Right atrium auricular region (tissue), 2 donors: ENCODE measurements around the gene TTC21A. TPM values are rescaled to one million over a fixed set of nuclear protein-coding genes. Genes with fewer than 3 reads are reported as not detected.

ENCODE experiments used
- DNase-seq: peaks from one replicate; pipeline ENCODE4 v3.0.0-alpha.2; 2019; ENCODE audit warnings: low spot score
- H3K27ac ChIP-seq, 2 donors: fragments of 200-600 bp; sonication (generic); 1 replicate in 1 of 2; 2 replicates in 1 of 2; pipeline ENCODE4 v1.5.1; 2016 to 2019
- H3K27me3 ChIP-seq, 2 donors: fragments of 200-600 bp; sonication (generic); one replicate each; pipeline versions ENCODE4 v1.5.1 to v1.6.0; 2017 to 2019
- H3K36me3 ChIP-seq: fragments of 200-600 bp; sonication (generic); one replicate; pipeline ENCODE4 v1.5.1; 2016
- H3K4me1 ChIP-seq, 2 donors: fragments of 200-600 bp; sonication (generic); one replicate each; pipeline versions ENCODE4 v1.5.1 to v1.6.0; 2017 to 2019
- H3K4me3 ChIP-seq, 2 donors: fragments of 200-600 bp; sonication (generic); 1 replicate in 1 of 2; 2 replicates in 1 of 2; pipeline ENCODE4 v1.5.1; 2017 to 2019; ENCODE audit warnings: mild to moderate bottlenecking in 1 of 2, moderate library complexity in 1 of 2
- H3K9me3 ChIP-seq, 2 donors: fragments of 200-600 bp; sonication (generic); one replicate each; pipeline ENCODE4 v1.5.1; 2019
- CTCF ChIP-seq, 2 donors: fragments of 200-600 bp; sonication (generic); IDR thresholded peaks; one replicate each; pipeline ENCODE4 v1.5.1; 2019; ENCODE audit warnings: antibody characterized with exemption in 2 of 2
- total RNA-seq, 2 donors: library from RNA; depleted of rRNA; stranded (reverse); fragments of >200 nt; gene quantifications; one replicate each; pipeline ENCODE4 v1.1.0, GENCODE V29; 2016

Gene TTC21A
- total RNA-seq, 2 donors from 2014 or later, result 0.85 to 1.8 TPM

GRCh38 chr3:39086144-39086543, 21.3 kb upstream of the TTC21A start:
- no peaks in the 10 kb centered on the region for H3K4me1 ChIP-seq
- H3K27me3 ChIP-seq, result no peaks in the 10 kb centered on the region
- peaks cover 28% of the 10 kb centered on the region for H3K36me3 ChIP-seq
- no peak overlapping the region for H3K4me3 ChIP-seq
- H3K27ac ChIP-seq, result no peak overlapping the region
- TF ChIP-seq CTCF (IDR thresholded peaks at IDR 0.05), result no peak
- no peak for DNase-seq
- H3K9me3 ChIP-seq, result no peaks in the 10 kb centered on the region

- TF ChIP-seq CTCF (IDR thresholded peaks at IDR 0.05), result no peak
- H3K36me3 ChIP-seq, result peaks cover 46% of the 10 kb centered on the region
- H3K27ac ChIP-seq, result no peak overlapping the region
- no peak for DNase-seq
- H3K4me3 ChIP-seq, result no peak overlapping the region
- no peaks in the 10 kb centered on the region for H3K9me3 ChIP-seq
- H3K4me1 ChIP-seq, result no peaks in the 10 kb centered on the region
- H3K27me3 ChIP-seq, result no peaks in the 10 kb centered on the region
These were observed 19.0 kb upstream of the TTC21A start for GRCh38 chr3:39088456-39088855.

- H3K36me3 ChIP-seq, result peaks cover 48% of the 10 kb centered on the region
- H3K27me3 ChIP-seq, result no peaks in the 10 kb centered on the region
These were observed 18.6 kb upstream of the TTC21A start for GRCh38 chr3:39088889-39089288.

GRCh38 chr3:39090922-39091321, 16.6 kb upstream of the TTC21A start:
- no peaks in the 10 kb centered on the region for H3K9me3 ChIP-seq
- no peak for DNase-seq
- peaks cover 58% of the 10 kb centered on the region for H3K36me3 ChIP-seq
- no peak for TF ChIP-seq CTCF (IDR thresholded peaks at IDR 0.05)
- H3K4me1 ChIP-seq, result no peaks in the 10 kb centered on the region
- H3K4me3 ChIP-seq, result no peak overlapping the region
- no peaks in the 10 kb centered on the region for H3K27me3 ChIP-seq
- H3K27ac ChIP-seq, result no peak overlapping the region

More at GRCh38 chr3:39088889-39089288, 18.6 kb upstream of the TTC21A start:
- no peaks in the 10 kb centered on the region for H3K4me1 ChIP-seq
- no peak for TF ChIP-seq CTCF (IDR thresholded peaks at IDR 0.05)
- no peak overlapping the region for H3K4me3 ChIP-seq
- H3K27ac ChIP-seq, result no peak overlapping the region
- no peaks in the 10 kb centered on the region for H3K9me3 ChIP-seq
- DNase-seq, result no peak

GRCh38 chr3:39094851-39095677, 12.4 kb upstream of the TTC21A start:
- Histone ChIP-seq H3K4me1 (peaks cover 0 to 7% of the 10 kb centered on the region in 2 donors), H3K36me3 (peaks cover 78% of the 10 kb centered on the region), H3K27me3 (no peaks in the 10 kb centered on the region)

More at GRCh38 chr3:39094851-39095677, 12.4 kb upstream of the TTC21A start:
- Histone ChIP-seq H3K4me3 (no peak overlapping the region), H3K27ac (no peak overlapping the region), H3K9me3 (no peaks in the 10 kb centered on the region)
- TF ChIP-seq CTCF (IDR thresholded peaks at IDR 0.05), result no peak
- no peak for DNase-seq
